NCI-H2196 treated with DMSO at 0.1 percent for 48 hours (cell line): ENCODE results near the gene USP25.

ENCODE experiments used
- DNase-seq: peaks from one replicate; lab custom pipeline; 2025; ENCODE audit not compliant: unreplicated experiment; lab: John Stamatoyannopoulos, UW

The USP25 gene

GRCh38 chr21:15729674-15730483, at the start of gene USP25:
TSS of gene USP25 (plus strand) at chr21:15729982. CDS start at chr21:15730394, 412 bp downstream.
- peak; percentile 74 for DNase-seq

- DNase-seq, result no peak
Observed at GRCh38 chr21:15682186-15682895, 47.4 kb upstream of the USP25 start.

- no peak for DNase-seq
Observed at GRCh38 chr21:15682977-15683376, 46.8 kb upstream of the USP25 start.

GRCh38 chr21:15686506-15686905, 43.3 kb upstream of the USP25 start:
- no peak for DNase-seq

- DNase-seq, result no peak
Observed at GRCh38 chr21:15687208-15687607, 42.6 kb upstream of the USP25 start.

GRCh38 chr21:15688016-15688415, 41.8 kb upstream of the USP25 start:
- DNase-seq, result no peak

- DNase-seq, result no peak
Observed at GRCh38 chr21:15688809-15689208, 41.0 kb upstream of the USP25 start.

- no peak for DNase-seq
Observed at GRCh38 chr21:15692711-15693110, 37.1 kb upstream of the USP25 start.

GRCh38 chr21:15695241-15695640, 34.5 kb upstream of the USP25 start:
- DNase-seq, result no peak

- no peak for DNase-seq
Observed at GRCh38 chr21:15701830-15702229, 28.0 kb upstream of the USP25 start.

GRCh38 chr21:15703932-15704331, 25.9 kb upstream of the USP25 start:
- DNase-seq, result no peak

- no peak for DNase-seq
Observed at GRCh38 chr21:15706696-15707095, 23.1 kb upstream of the USP25 start.

GRCh38 chr21:15713412-15713811, 16.4 kb upstream of the USP25 start:
- no peak for DNase-seq

- no peak for DNase-seq
Observed at GRCh38 chr21:15718711-15719110, 11.1 kb upstream of the USP25 start.

- no peak for DNase-seq
Observed at GRCh38 chr21:15719976-15720375, 9.8 kb upstream of the USP25 start.

GRCh38 chr21:15722591-15723324, 7.0 kb upstream of the USP25 start:
- DNase-seq, result no peak

GRCh38 chr21:15725949-15726348, 3.8 kb upstream of the USP25 start:
- no peak for DNase-seq

- DNase-seq, result no peak
Observed at GRCh38 chr21:15728046-15728445, 1.7 kb upstream of the USP25 start.

- DNase-seq, result no peak
Observed at GRCh38 chr21:15729346-15729673, 472 bp upstream of the USP25 start.

GRCh38 chr21:15730484-15731242, 881 bp downstream of the USP25 start:
- no peak for DNase-seq

GRCh38 chr21:15731243-15731613, 1.4 kb downstream of the USP25 start:
- DNase-seq, result no peak
